ENCODE results near the gene DNAI7.

GRCh38 chr12:25213338-25213737 is 18.4 kb upstream of the DNAI7 start:
- TF ChIP-seq ZNF274 (IDR thresholded peaks at IDR 0.05; ENCODE audit: low read depth, low read length) (no peak), YY1 (IDR thresholded peaks at IDR 0.05; ENCODE audit: insufficient read depth, insufficient read length) (no peak)
